Cardiac fibroblast (primary cell): Measurements from ENCODE around the gene RASSF8.
A peak's percentile ranks its signal among the peaks of the same experiment; 100 is the strongest.

ENCODE experiments used
- DNase-seq, 2 donors: peaks; one replicate each; pipeline versions ENCODE4 v3.0.0 to v3.0.0-alpha.2; 2010; ENCODE audit warnings: low read depth in 2 of 2
- H3K4me3 ChIP-seq, 2 donors: replicated peaks in 1 of 2; 1 replicate in 1 of 2; 2 replicates in 1 of 2; pipeline ENCODE4 v1.5.1; 2011; ENCODE audit warnings: low read depth in 2 of 2, low read length in 2 of 2, mild to moderate bottlenecking in 2 of 2, moderate library complexity in 1 of 2
- TF ChIP-seq, protein P1 (sequence below): IDR thresholded peaks from one replicate; pipeline ENCODE4 v1.5.1; 2011; ENCODE audit warnings: low read depth, mild to moderate bottlenecking, low read length, inconsistent platforms

Gene RASSF8

DNA sequence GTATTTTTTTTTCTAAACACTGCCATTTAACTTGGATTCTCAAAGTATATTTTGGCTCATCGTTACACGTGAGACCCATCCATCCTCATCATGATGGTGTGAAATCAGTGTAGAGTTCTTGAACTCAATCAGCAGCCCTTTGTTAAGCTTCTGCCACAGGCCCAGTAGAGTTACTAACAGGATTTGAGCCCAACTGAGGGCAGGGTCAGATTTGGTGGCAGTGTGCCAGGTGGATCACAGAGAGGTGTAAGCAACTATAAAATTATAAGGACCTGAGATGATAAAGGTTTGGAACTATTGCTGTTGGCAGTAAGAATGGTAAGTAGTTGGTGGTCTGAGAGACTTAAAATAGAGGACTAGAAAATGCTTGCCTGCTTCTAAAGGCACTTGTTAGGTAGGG lies 72.8 kb downstream of the RASSF8 start:
- no peak for DNase-seq
- TF ChIP-seq, protein P1, sequence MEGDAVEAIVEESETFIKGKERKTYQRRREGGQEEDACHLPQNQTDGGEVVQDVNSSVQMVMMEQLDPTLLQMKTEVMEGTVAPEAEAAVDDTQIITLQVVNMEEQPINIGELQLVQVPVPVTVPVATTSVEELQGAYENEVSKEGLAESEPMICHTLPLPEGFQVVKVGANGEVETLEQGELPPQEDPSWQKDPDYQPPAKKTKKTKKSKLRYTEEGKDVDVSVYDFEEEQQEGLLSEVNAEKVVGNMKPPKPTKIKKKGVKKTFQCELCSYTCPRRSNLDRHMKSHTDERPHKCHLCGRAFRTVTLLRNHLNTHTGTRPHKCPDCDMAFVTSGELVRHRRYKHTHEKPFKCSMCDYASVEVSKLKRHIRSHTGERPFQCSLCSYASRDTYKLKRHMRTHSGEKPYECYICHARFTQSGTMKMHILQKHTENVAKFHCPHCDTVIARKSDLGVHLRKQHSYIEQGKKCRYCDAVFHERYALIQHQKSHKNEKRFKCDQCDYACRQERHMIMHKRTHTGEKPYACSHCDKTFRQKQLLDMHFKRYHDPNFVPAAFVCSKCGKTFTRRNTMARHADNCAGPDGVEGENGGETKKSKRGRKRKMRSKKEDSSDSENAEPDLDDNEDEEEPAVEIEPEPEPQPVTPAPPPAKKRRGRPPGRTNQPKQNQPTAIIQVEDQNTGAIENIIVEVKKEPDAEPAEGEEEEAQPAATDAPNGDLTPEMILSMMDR: no peak
- H3K4me3 ChIP-seq: no peak overlapping the region

DNA sequence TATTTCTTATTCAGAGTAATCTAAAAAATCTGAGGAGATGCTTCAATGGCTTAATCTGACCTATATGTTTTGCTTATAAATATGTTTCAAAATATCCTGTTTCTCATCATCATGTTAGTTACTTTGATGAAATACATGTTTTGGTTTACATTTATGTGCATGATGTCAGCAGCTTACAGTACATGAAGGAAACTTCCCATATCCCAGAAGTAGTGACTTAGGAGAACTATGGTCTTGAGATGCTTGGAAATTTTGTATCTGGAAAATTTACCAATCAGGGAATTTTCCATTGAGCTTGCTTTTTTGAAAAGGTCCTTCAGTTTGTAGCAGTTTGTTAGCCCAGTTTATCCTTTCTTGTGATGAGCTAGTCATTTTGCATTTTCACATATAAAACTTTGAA lies 73.3 kb downstream of the RASSF8 start:
- TF ChIP-seq, protein P1: no peak
- peak in 1 of 2 donors; percentile 38 for DNase-seq
- no peak overlapping the region for H3K4me3 ChIP-seq

DNA sequence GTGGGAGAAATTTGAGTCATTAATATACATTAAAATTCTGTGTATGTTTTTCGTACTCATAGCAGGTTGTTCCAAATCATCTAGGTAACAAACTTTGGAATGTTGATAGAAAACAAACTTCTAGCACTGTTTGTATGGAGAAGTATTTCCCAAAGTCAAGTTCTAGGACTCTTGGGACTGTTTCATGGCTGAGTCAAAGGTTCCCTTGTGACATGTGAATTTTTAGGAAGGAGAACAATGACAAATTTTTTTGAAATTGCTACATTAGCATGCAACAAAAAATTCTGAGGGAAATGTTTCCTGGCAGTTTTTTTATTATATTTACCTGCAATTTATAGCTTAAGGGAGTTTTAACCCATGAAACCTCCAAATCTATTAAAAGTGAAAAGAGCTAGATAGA lies 73.8 kb downstream of the RASSF8 start:
- TF ChIP-seq, protein P1: no peak
- H3K4me3 ChIP-seq: no peak overlapping the region
- DNase-seq: peak in 1 of 2 donors; percentile 61

DNA sequence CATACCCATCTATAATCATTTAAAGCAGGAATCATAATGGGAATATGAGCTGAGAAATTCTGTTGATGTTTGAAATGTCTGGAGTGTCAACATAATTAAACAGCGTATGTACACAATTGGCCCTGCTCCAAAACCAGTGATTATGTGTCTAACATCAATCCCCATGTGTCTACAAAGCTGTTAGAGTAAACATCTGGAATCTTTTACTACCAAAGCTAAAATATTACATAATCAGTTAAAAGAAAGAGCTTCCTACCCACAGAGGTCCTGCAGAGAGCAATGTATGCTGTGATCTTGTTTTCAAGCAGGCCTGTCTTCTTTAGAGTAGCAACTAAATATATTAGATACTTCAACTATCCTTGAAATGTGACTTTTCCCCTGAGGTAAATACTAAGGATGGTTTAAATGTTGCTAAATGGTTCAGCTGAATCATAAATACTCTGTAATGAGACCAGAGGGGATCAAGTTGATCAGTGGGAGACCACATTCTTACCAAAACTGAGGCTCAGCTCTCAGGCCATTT lies 74.3 kb downstream of the RASSF8 start:
- peak; percentile 34 to 36 for DNase-seq
- TF ChIP-seq, protein P1: no peak
- no peak overlapping the region for H3K4me3 ChIP-seq

DNA sequence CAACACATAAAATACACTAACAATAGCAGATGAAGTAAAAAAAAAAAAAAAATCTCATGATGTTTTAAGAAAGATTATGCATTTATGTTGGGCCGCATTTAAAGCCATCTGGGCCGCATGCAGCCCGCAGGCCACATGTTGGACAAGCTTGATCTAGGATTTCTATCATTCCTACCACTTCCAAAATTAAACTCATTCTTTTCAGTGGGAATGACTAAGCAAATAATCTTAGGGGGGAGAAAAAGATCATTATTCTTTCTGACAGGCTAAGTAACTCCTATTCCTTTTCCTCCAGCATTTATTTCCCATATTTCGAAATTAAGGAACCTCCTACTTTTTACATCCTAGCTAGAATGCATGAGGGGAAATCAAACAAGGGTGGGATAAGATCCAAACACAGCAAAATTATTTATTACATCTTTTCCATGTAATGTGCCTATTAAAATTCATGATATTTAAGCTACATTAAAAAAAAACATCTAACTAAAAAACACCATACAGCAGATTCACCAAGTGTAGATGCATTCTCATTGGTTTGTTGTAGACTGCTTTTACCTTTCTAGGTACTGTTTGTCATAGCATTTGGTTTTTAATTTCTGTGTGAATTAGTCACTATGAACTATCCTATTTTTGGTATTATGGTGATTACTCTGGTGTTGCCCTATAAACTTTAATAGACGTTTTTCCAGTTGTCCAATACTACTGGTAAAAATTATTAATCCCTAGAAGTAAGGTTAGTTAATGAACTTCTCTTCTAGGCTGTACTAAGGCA lies 76.1 kb downstream of the RASSF8 start:
- TF ChIP-seq, protein P1: no peak
- peak in 1 of 2 donors; percentile 77 for DNase-seq
- no peak overlapping the region for H3K4me3 ChIP-seq

DNA sequence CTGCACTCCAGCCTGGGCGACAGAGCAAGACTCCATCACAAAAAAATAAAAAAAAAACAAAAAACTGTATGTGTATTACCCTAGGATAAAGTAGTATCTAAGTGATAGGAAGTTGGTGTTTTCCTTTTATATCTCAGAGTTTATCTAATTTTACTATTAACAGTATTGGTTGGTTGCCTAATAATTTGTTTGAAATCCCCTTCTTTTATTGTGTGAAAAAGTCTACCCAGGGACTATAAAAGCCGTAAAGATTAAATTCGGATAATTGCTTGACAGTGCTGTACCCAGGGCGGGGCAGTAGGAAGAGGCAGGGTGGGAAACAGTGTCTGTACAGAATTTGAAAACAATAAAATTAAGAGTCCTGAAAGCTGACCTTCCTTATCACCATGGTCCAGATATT lies 78.4 kb downstream of the RASSF8 start:
- H3K4me3 ChIP-seq: no peak overlapping the region
- no peak for DNase-seq
- TF ChIP-seq, protein P1: no peak
